Mesothelial cell of epicardium (in vitro differentiated cells): Measurements from ENCODE around the gene CDC42BPA. TPM values are rescaled to one million over a fixed set of nuclear protein-coding genes. Genes with fewer than 3 reads are reported as not detected.
A peak's percentile ranks its signal among the peaks of the same experiment; 100 is the strongest.

Experiments
- DNase-seq, 2 experiments: peaks; one replicate each; pipeline ENCODE4 v3.0.0; 2021; ENCODE audit warnings: low spot score in 2 of 2; ENCODE audit not compliant: unreplicated experiment in 2 of 2
- H3K27ac Mint-ChIP-seq: 2 replicates; pipeline ENCODE4 v1.8.0; 2021; ENCODE audit warnings: mixed read lengths
- H3K27me3 Mint-ChIP-seq: 2 replicates; pipeline ENCODE4 v1.8.0; 2021; ENCODE audit warnings: low read depth, mixed read lengths
- H3K36me3 Mint-ChIP-seq: 2 replicates; pipeline ENCODE4 v1.8.0; 2021; ENCODE audit warnings: mixed read lengths
- H3K4me1 Mint-ChIP-seq: 2 replicates; pipeline ENCODE4 v1.8.0; 2021; ENCODE audit warnings: mixed read lengths
- H3K4me3 Mint-ChIP-seq: 2 replicates; pipeline ENCODE4 v1.8.0; 2021; ENCODE audit warnings: mild to moderate bottlenecking, moderate library complexity, mixed read lengths
- H3K9me3 Mint-ChIP-seq: 2 replicates; pipeline ENCODE4 v1.8.0; 2021; ENCODE audit warnings: mixed read lengths
- CTCF ChIP-seq: fragments of 200-600 bp; sonication (generic); IDR thresholded peaks from one replicate; pipeline ENCODE4 v1.5.0; 2021; ENCODE audit warnings: antibody characterized with exemption; ENCODE audit not compliant: unreplicated experiment
- total RNA-seq: library from RNA; stranded (reverse); gene quantifications from 3 replicates; pipeline ENCODE4 v1.2.1, GENCODE V29; 2021

The CDC42BPA gene
- total RNA-seq, 1 donor from 2014 or later, result 44.4 TPM

DNA sequence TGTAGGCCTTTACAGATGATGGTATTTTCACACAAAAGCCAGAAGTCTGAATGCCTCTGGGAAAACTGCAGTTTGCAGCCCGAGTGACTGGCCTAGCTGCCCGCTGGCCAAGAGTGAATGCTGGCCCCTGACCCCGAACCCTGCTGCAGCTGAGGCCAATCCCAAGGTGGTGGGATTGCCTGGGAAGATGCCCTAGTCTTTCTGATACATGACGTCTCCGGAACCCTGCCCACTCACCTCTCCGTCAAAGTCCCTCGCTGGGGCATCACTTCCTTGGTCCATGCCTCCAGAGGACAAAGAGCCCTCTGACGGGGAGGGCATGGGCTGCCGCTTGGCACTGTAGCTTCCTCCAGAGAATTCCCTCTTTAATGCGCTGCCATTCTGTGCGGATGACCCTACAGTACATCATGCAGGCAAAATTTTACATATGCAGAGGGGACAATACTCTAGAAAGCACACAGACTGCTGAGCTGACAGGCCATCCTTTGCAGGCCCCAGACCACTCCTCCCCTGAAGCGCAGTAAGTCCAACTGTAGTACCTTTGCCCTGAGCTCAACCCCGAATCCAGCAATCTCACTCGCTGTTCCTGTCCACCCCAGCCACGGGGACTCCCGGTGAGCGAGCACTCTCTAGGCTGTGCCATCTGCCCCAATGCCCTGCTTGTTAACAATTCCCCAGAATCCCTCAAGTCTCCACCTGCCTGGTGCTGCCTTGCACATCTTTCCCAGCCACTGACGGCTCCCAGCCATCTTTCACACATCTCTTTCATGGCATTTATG lies 323.5 kb downstream of the CDC42BPA start:
- H3K4me3 Mint-ChIP-seq, result no peak overlapping the region

DNA sequence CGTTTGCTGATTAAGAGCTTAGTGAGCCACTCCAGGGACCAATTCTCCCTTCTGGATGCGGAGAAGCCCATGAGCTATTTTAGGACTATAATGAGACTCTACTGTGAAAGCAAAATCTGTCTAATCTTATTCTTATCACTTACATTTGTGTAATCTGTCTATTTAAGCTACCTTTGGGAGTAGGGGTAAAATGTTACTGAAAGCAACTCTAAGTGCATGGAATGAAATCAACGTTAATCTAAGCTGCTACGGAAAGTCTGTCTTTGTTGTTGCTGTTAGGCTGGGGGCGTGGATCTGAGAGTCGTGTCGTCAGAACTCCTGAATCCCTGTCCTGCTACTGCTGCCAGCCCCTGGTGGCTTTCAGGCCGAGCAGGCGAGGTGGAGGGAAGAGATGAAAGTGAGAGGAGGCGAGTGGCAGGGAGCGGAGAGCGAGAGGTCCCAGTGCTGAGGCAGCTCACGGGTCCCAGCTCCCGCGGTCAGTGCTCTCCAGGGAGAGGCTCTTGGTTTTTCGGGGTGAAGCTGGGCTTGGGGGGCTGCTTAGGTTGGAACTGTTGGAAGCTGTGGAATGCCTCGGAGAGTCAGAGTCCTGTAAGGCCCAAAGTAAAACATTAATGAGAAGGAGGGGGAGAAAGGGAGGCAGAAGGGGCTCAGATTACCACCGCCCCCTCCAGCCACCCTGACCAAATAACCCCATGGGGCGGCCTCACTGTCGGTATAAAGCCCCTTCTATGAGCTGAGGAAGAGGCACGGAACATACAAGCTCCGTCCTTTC lies 324.3 kb downstream of the CDC42BPA start:
- Mint-ChIP-seq H3K9me3 (peaks cover 13% of the 10 kb centered on the region), H3K4me1 (peaks cover 23% of the 10 kb centered on the region), H3K36me3 (peaks cover 23% of the 10 kb centered on the region), H3K27me3 (no peaks in the 10 kb centered on the region), H3K27ac (no peak overlapping the region), H3K4me3 (no peak overlapping the region)
- TF ChIP-seq CTCF, result no peak
- no peak for DNase-seq

More for the DNA sequence above, 323.5 kb downstream of the CDC42BPA start:
- H3K27ac Mint-ChIP-seq, result no peak overlapping the region
- TF ChIP-seq CTCF, result no peak
- no peak for DNase-seq
- H3K27me3 Mint-ChIP-seq, result no peaks in the 10 kb centered on the region
- peaks cover 13% of the 10 kb centered on the region for H3K9me3 Mint-ChIP-seq
- H3K36me3 Mint-ChIP-seq, result peaks cover 27% of the 10 kb centered on the region
- H3K4me1 Mint-ChIP-seq, result peaks cover 19% of the 10 kb centered on the region

DNA sequence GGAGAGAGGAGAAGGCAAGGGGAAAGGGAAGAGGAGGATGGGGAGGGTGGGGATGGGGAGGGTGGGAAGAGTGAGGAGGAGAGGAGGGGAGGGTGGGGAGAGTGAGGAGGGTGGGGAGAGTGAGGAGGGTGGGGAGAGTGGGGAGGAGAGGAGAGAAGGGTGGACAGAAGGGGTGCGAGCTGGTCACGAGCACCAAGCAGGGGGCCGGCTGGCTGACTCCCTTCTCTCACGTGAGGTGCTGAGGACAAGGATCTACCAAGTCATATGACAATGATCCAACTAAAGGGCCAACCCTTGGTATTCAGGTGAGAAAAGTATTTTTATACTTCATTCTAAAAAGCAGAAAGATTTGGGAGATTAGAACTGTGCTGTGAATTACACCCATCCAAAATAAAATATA lies 326.4 kb downstream of the CDC42BPA start:
- H3K27ac Mint-ChIP-seq, result no peak overlapping the region

GRCh38 chr1:226990133-226990716 lies 328.1 kb downstream of the CDC42BPA start:
- no peaks in the 10 kb centered on the region for H3K9me3 Mint-ChIP-seq
- no peak for DNase-seq
- peaks cover 20% of the 10 kb centered on the region for H3K36me3 Mint-ChIP-seq
- TF ChIP-seq CTCF, result no peak
- peaks cover 21% of the 10 kb centered on the region for H3K4me1 Mint-ChIP-seq
- H3K4me3 Mint-ChIP-seq, result no peak overlapping the region
- H3K27ac Mint-ChIP-seq, result peak overlapping the region; percentile 72
- H3K27me3 Mint-ChIP-seq, result no peaks in the 10 kb centered on the region

More for the DNA sequence above, 326.4 kb downstream of the CDC42BPA start:
- peaks cover 23% of the 10 kb centered on the region for H3K4me1 Mint-ChIP-seq
- no peak for TF ChIP-seq CTCF
- H3K27me3 Mint-ChIP-seq, result no peaks in the 10 kb centered on the region
- no peak for DNase-seq
- peaks cover 8% of the 10 kb centered on the region for H3K36me3 Mint-ChIP-seq
- no peak overlapping the region for H3K4me3 Mint-ChIP-seq
- H3K9me3 Mint-ChIP-seq, result no peaks in the 10 kb centered on the region

DNA sequence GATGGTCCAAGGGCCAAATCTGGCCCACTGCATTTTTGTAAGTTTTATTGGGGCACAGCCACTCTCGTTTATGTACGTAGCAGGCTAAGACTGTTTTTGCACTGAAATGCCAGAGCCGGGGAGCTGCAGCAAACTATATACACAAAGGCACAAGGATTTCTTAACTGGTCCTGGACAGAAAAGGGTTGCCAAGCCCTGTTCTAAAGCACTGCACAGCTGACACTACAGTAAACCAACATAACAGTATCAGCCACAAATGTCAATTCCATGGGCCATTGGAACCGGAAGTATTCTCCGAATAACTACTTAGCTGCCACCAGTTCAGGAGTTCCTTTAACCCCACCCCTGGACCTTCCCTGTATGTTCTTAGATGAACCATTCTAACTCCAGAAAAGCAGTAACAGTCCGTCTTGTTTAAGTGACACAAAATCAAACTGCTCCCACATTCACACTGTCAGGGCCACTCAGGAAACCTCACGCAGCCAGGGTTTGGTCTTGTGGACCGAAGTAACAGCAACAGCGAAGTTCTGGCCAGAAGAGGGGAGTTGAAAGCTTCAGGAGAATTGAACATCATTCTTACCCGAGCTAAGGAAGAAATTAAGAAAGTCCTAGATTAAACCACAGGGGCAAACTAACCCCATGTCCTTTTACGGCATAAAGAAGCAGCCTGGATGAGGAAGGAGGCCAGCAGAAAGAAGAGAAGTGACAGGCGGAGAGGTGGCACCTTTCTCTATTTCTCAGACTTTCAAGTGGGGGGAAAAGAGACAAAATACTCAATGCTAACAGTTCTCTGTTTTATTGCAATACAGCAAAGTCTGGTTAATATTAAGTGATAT lies 329.0 kb downstream of the CDC42BPA start:
- H3K4me3 Mint-ChIP-seq, result no peak overlapping the region
- no peak for DNase-seq
- peaks cover 21% of the 10 kb centered on the region for H3K4me1 Mint-ChIP-seq
- no peak for TF ChIP-seq CTCF
- no peaks in the 10 kb centered on the region for H3K27me3 Mint-ChIP-seq
- peak overlapping the region; percentile 8 for H3K27ac Mint-ChIP-seq
- H3K9me3 Mint-ChIP-seq, result no peaks in the 10 kb centered on the region
- H3K36me3 Mint-ChIP-seq, result peaks cover 20% of the 10 kb centered on the region
